Lower lobe of right lung (tissue), 2 donors: ENCODE measurements around the gene TMEM37. TPM values are rescaled to one million over a fixed set of nuclear protein-coding genes. Genes with fewer than 3 reads are reported as not detected.
A peak's percentile ranks its signal among the peaks of the same experiment; 100 is the strongest.

Experiments used
- ATAC-seq, 2 donors: fragments of 200-7000 bp; cut with Tn5 transposase; one replicate each; pipeline ENCODE4 v1.9.1; 2020 to 2022; ENCODE audit warnings: mild to moderate bottlenecking in 2 of 2, moderate library complexity in 2 of 2
- DNase-seq: peaks from one replicate; pipeline ENCODE4 v3.0.0-alpha.2; 2020
- H3K27ac ChIP-seq: fragments of 200-600 bp; one replicate; pipeline ENCODE4 v1.8.0; 2022
- H3K27me3 ChIP-seq: fragments of 200-600 bp; one replicate; pipeline ENCODE4 v1.8.0; 2022; ENCODE audit warnings: low read depth
- H3K36me3 ChIP-seq: fragments of 200-600 bp; one replicate; pipeline ENCODE4 v1.8.0; 2022; ENCODE audit warnings: mild to moderate bottlenecking
- H3K4me1 ChIP-seq: fragments of 200-600 bp; one replicate; pipeline ENCODE4 v1.8.0; 2022
- H3K4me3 ChIP-seq: fragments of 200-600 bp; one replicate; pipeline ENCODE4 v1.8.0; 2022; ENCODE audit warnings: mild to moderate bottlenecking
- H3K9me3 ChIP-seq: fragments of 200-600 bp; one replicate; pipeline ENCODE4 v1.8.0; 2022
- CTCF ChIP-seq: fragments of 200-600 bp; IDR thresholded peaks from one replicate; pipeline ENCODE4 v1.8.0; 2022; ENCODE audit warnings: antibody characterized with exemption, mild to moderate bottlenecking
- intact Hi-C: fragments of 100-400 bp; cut with DNase I; formaldehyde crosslinking; loops from one replicate; pipeline ENCODE4 v1.11.0; 2022
- total RNA-seq: library from RNA; stranded (reverse); fragmentation: NEBNext Ultra II Directional; extraction: Animal tissue kit (Norgen Biotek cat#: 25700); gene quantifications from one replicate; pipeline ENCODE4 v1.2.1, GENCODE V29; 2021
- donor health status: DM: no; HTN: yes; CAD: no; lungs with severe emphysema.

TMEM37 gene
- total RNA-seq, 1 donor from 2014 or later: 21.7 TPM

GRCh38 chr2:119484834-119485233 lies 53.2 kb downstream of the TMEM37 start:
- no peak for TF ChIP-seq CTCF
- no peak for DNase-seq
- Histone ChIP-seq H3K4me3 (no peak overlapping the region), H3K4me1 (peaks cover 62% of the 10 kb centered on the region), H3K27ac (no peak overlapping the region), H3K27me3 (no peaks in the 10 kb centered on the region), H3K36me3 (no peaks in the 10 kb centered on the region), H3K9me3 (no peaks in the 10 kb centered on the region)
- no peak for ATAC-seq
- intact Hi-C loops: no loop called here

DNA sequence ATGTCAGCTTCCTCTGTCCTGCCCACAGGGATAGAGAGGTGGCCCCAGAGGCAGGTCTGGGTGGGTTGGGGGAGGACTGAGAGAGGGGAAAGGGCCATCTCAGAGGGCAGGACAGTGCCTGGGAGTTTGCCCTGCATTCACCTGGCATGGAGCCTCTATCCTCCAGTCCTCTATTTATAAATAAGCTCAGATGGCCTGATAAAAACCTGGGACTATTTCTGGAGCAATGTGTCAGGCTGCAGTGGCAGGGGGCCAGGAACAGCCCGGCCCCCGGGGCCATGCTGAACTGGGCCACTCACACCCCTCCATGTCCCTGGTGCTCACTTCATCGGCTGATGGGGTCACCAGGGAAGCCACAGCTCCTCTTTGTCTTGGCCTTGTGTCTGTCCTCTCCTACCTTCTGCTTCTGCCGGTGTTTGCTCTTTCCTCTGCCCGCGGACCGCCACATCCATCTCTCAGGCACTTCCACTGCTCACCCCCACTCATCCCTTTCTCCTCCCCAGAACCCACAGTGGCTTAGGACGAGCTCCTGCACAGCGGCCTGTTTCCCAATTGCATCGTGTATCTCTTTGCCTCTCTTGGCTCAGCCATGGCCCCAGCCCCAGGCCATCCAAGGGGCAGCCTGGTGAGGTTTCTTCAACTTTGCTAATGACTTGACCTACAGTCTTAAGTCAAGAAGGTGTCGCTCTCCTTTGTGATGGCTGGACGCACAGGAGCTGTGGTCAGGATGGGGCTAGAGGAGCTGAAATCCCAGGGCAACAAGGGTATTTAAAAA lies 53.9 kb downstream of the TMEM37 start:
- DNase-seq (no peak), ATAC-seq (no peak)

DNA sequence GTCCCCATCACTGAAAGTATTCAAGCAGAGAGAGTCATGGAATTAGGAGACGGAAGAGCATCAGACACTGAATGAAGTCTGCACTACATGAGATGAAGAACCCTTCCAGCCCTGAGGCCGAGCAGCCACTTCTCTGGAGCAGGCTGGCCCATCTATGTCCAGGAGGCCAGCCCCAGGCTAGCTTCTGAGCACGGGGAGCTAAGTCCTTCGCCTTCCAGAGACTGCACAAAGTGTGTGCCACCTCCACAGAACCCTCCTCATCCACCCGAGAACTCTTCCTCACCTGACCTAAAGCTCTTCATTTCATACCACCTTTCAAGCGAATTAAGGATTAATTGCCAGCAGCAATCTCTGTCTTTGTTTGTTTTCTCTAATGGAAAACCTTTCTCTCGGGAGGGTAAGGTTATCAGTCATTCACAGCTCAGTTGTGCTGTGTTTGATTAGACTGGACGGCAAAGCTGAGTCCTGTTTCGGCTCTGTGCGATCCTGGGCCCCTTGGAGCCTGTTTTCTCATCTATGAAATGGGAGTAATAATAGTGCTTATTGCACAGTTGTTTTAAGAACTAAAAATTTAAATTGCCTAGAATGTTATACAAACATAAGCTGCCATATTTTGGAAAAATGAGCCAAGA lies 54.7 kb downstream of the TMEM37 start:
- no peak overlapping the region for H3K27ac ChIP-seq
- H3K4me1 ChIP-seq: peaks cover 74% of the 10 kb centered on the region
- TF ChIP-seq CTCF: no peak
- ATAC-seq: no peak
- H3K4me3 ChIP-seq: no peak overlapping the region
- intact Hi-C loops: no loop called here
- H3K36me3 ChIP-seq: no peaks in the 10 kb centered on the region
- DNase-seq: no peak
- H3K9me3 ChIP-seq: no peaks in the 10 kb centered on the region
- H3K27me3 ChIP-seq: no peaks in the 10 kb centered on the region

More for the DNA sequence above, 53.9 kb downstream of the TMEM37 start:
- H3K4me1 ChIP-seq: peaks cover 68% of the 10 kb centered on the region
- no peaks in the 10 kb centered on the region for H3K36me3 ChIP-seq
- no peaks in the 10 kb centered on the region for H3K27me3 ChIP-seq
- no peak overlapping the region for H3K4me3 ChIP-seq
- intact Hi-C loops: no loop called here
- H3K9me3 ChIP-seq: no peaks in the 10 kb centered on the region
- no peak for TF ChIP-seq CTCF
- no peak overlapping the region for H3K27ac ChIP-seq

DNA sequence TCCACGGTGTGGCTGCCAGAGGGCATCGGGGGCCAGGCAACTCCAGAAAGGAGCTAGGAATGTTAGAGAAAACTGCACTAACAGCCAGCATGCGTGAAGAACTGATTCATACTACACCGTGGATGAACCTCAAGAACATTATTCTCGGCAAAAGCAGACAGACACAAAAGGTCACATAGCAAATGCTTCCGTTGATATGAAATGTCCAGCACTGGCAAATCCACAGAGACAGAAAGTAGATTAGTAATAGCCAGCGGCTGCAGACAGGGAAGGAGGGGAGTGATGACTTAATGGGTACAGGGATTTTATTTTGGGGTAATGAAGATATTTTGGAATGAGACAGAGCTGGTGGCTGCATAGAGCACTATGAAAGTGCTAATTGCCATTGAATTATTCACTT lies 55.2 kb downstream of the TMEM37 start:
- no peak for TF ChIP-seq CTCF
- intact Hi-C loops: no loop called here
- no peak for DNase-seq
- Histone ChIP-seq H3K9me3 (no peaks in the 10 kb centered on the region), H3K27ac (no peak overlapping the region), H3K36me3 (no peaks in the 10 kb centered on the region), H3K27me3 (no peaks in the 10 kb centered on the region), H3K4me3 (no peak overlapping the region), H3K4me1 (peaks cover 74% of the 10 kb centered on the region)
- ATAC-seq: no peak

- Histone ChIP-seq H3K27me3 (no peaks in the 10 kb centered on the region), H3K9me3 (no peaks in the 10 kb centered on the region), H3K36me3 (no peaks in the 10 kb centered on the region), H3K27ac (peak overlapping the region; percentile 47), H3K4me3 (no peak overlapping the region), H3K4me1 (peaks cover 68% of the 10 kb centered on the region)
- TF ChIP-seq CTCF: no peak
- DNase-seq: peak; percentile 74
- intact Hi-C loops: no loop called here
- ATAC-seq: peak; percentile 76 to 80
Measured at GRCh38 chr2:119487434-119488244, 56.0 kb downstream of the TMEM37 start.

Other genes with a start within 250 kb of the TMEM37 start
- gene STEAP3, start 208.0 kb upstream of the TMEM37 start, total RNA-seq: 18.3 TPM
- 11.6 TPM for gene C2orf76, start 65.0 kb upstream of the TMEM37 start, total RNA-seq
- gene DBI, start 64.9 kb upstream of the TMEM37 start, total RNA-seq: 172 TPM
- gene SCTR, start 92.6 kb downstream of the TMEM37 start, total RNA-seq: 13.2 TPM
- 33.9 TPM for gene CFAP221, start 112.6 kb downstream of the TMEM37 start, total RNA-seq
- 5.8 TPM for gene TMEM177, start 247.3 kb downstream of the TMEM37 start, total RNA-seq